HG03159 (cell line): ENCODE results near the gene NUMB.

Source experiments
- ATAC-seq: cut with Tn5 transposase; IDR thresholded peaks from one replicate; pipeline ENCODE4 v1.9.1; 2021; ENCODE audit warnings: mild to moderate bottlenecking, moderate library complexity; ENCODE audit not compliant: unreplicated experiment

Gene NUMB

GRCh38 chr14:73264080-73264884, 194.1 kb downstream of the NUMB start:
- no peak for ATAC-seq

- ATAC-seq, result no peak
Observed at GRCh38 chr14:73263606-73264005, 194.7 kb downstream of the NUMB start.

- ATAC-seq, result no peak
Observed at GRCh38 chr14:73262427-73263183, 195.7 kb downstream of the NUMB start.

- no peak for ATAC-seq
Observed at GRCh38 chr14:73261520-73262426, 196.6 kb downstream of the NUMB start.

GRCh38 chr14:73261075-73261474, 197.3 kb downstream of the NUMB start:
- no peak for ATAC-seq

GRCh38 chr14:73260574-73260973, 197.8 kb downstream of the NUMB start:
- ATAC-seq, result no peak

GRCh38 chr14:73259837-73260236, 198.5 kb downstream of the NUMB start:
- no peak for ATAC-seq

- ATAC-seq, result no peak
Observed at GRCh38 chr14:73258845-73259611, 199.3 kb downstream of the NUMB start.

- no peak for ATAC-seq
Observed at GRCh38 chr14:73258076-73258475, 200.3 kb downstream of the NUMB start.

- ATAC-seq, result no peak
Observed at GRCh38 chr14:73255693-73256225, 202.6 kb downstream of the NUMB start.

GRCh38 chr14:73255005-73255400, 203.3 kb downstream of the NUMB start:
- ATAC-seq, result no peak

- ATAC-seq, result no peak
Observed at GRCh38 chr14:73254247-73255004, 203.9 kb downstream of the NUMB start.

- ATAC-seq, result no peak
Observed at GRCh38 chr14:73253721-73254120, 204.6 kb downstream of the NUMB start.

- no peak for ATAC-seq
Observed at GRCh38 chr14:73253323-73253610, 205.1 kb downstream of the NUMB start.

- ATAC-seq, result no peak
Observed at GRCh38 chr14:73252491-73253322, 205.6 kb downstream of the NUMB start.

GRCh38 chr14:73251516-73252215, 206.7 kb downstream of the NUMB start:
- no peak for ATAC-seq

GRCh38 chr14:73250781-73251500, 207.4 kb downstream of the NUMB start:
- no peak for ATAC-seq

GRCh38 chr14:73250317-73250713, 208.0 kb downstream of the NUMB start:
- no peak for ATAC-seq
